ENCODE measurements around the gene KNL1.

DNA sequence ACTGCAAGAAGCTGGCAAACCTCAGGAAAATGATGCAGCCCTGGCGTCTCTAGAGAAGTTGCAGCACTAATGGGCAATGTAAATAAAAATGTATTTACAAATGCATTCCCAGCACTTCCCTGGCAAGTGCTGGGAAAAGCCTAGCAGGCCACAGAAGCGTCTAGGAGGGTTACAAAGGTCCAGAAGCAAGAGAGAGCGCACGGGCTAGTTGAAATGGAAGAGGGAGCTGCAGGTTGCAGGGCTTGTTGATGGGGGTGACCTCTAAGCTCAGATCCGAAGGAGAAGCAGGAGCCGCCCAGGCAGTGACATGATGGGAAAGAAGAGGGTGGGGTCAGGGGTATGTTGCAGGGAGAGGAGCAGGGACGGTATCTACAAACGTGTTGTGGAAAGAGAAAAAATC, 2.7 kb upstream of the KNL1 start:
- TF ChIP-seq EGR1 (IDR thresholded peaks at IDR 0.05) (no peak), YY1 (IDR thresholded peaks at IDR 0.05; ENCODE audit: low read depth) (no peak), RAD21 (IDR thresholded peaks at IDR 0.05; ENCODE audit: low read depth) (no peak), TEAD4 (IDR thresholded peaks at IDR 0.05) (no peak)
- TF ChIP-seq, protein P1, sequence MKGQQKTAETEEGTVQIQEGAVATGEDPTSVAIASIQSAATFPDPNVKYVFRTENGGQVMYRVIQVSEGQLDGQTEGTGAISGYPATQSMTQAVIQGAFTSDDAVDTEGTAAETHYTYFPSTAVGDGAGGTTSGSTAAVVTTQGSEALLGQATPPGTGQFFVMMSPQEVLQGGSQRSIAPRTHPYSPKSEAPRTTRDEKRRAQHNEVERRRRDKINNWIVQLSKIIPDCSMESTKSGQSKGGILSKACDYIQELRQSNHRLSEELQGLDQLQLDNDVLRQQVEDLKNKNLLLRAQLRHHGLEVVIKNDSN (IDR thresholded peaks at IDR 0.05) = no peak
- TF ChIP-seq, protein P2, sequence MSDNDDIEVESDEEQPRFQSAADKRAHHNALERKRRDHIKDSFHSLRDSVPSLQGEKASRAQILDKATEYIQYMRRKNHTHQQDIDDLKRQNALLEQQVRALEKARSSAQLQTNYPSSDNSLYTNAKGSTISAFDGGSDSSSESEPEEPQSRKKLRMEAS (IDR thresholded peaks at IDR 0.05) = no peak
- TF ChIP-seq, protein P3, sequence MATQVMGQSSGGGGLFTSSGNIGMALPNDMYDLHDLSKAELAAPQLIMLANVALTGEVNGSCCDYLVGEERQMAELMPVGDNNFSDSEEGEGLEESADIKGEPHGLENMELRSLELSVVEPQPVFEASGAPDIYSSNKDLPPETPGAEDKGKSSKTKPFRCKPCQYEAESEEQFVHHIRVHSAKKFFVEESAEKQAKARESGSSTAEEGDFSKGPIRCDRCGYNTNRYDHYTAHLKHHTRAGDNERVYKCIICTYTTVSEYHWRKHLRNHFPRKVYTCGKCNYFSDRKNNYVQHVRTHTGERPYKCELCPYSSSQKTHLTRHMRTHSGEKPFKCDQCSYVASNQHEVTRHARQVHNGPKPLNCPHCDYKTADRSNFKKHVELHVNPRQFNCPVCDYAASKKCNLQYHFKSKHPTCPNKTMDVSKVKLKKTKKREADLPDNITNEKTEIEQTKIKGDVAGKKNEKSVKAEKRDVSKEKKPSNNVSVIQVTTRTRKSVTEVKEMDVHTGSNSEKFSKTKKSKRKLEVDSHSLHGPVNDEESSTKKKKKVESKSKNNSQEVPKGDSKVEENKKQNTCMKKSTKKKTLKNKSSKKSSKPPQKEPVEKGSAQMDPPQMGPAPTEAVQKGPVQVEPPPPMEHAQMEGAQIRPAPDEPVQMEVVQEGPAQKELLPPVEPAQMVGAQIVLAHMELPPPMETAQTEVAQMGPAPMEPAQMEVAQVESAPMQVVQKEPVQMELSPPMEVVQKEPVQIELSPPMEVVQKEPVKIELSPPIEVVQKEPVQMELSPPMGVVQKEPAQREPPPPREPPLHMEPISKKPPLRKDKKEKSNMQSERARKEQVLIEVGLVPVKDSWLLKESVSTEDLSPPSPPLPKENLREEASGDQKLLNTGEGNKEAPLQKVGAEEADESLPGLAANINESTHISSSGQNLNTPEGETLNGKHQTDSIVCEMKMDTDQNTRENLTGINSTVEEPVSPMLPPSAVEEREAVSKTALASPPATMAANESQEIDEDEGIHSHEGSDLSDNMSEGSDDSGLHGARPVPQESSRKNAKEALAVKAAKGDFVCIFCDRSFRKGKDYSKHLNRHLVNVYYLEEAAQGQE (IDR thresholded peaks at IDR 0.05; ENCODE audit: low read depth) = no peak
